GM18502 (cell line): ENCODE data around the gene RCOR3.

Experiments
- ATAC-seq: cut with Tn5 transposase; IDR thresholded peaks from one replicate; pipeline ENCODE4 v1.9.1; 2021; ENCODE audit warnings: mild to moderate bottlenecking; ENCODE audit not compliant: unreplicated experiment, poor library complexity

RCOR3 gene

GRCh38 chr1:211361202-211361601, 102.0 kb downstream of the RCOR3 start:
- no peak for ATAC-seq
